Measurements from ENCODE around the gene SORCS1. TPM values are rescaled to one million over a fixed set of nuclear protein-coding genes. Genes with fewer than 3 reads are reported as not detected.

The SORCS1 gene
- polyA plus RNA-seq, 1 donor (not counting 4 experiments of a cell fraction or from before 2014, with no cell fraction given) = not detected

GRCh38 chr10:106864031-106864430, 300.5 kb downstream of the SORCS1 start:
- no peak for FAIRE-seq
- no peak overlapping the region for H3K9ac ChIP-seq (ENCODE audit: control insufficient read depth, extremely low read depth, insufficient read depth, low read length)
- no peak overlapping the region for H2AFZ ChIP-seq (ENCODE audit: control insufficient read depth, low read length)
- no peaks in the 10 kb centered on the region for H3K9me1 ChIP-seq (ENCODE audit: control insufficient read depth, extremely low read depth, insufficient read depth, low read length)
- no peak for DNase-seq (ENCODE audit: low read depth, low spot score)
- H3K79me2 ChIP-seq (ENCODE audit: control insufficient read depth, insufficient read depth, low read length) = no peaks in the 10 kb centered on the region
- no peaks in the 10 kb centered on the region for H3K27me3 ChIP-seq (ENCODE audit: control insufficient read depth, extremely low read depth, insufficient read depth, low read length)
- H3K9me3 ChIP-seq (ENCODE audit: control insufficient read depth, low read depth, low read length) = no peaks in the 10 kb centered on the region
- H3K4me1 ChIP-seq (ENCODE audit: control insufficient read depth, extremely low read depth, insufficient read depth, low read length) = no peaks in the 10 kb centered on the region
- H4K20me1 ChIP-seq (ENCODE audit: control insufficient read depth, extremely low read depth, insufficient read depth, low read length) = no peaks in the 10 kb centered on the region
- dilution Hi-C loops (cut with MboI; ENCODE audit: extremely low pct_ligation_motif_present, low sequenced_read_pairs) = no loop called here
- no peak overlapping the region for H3K27ac ChIP-seq (ENCODE audit: control insufficient read depth, insufficient read depth, low read length)
- TF ChIP-seq EZH2 (IDR thresholded peaks at IDR 0.05; ENCODE audit: low read length) = no peak
- TF ChIP-seq CTCF (optimal IDR thresholded peaks at IDR 0.05 in 1 of 3, IDR thresholded peaks at IDR 0.05 in 1 of 3, conservative IDR thresholded peaks at IDR 0.05 in 1 of 3; ENCODE audit: extremely low read depth in 1 of 3, insufficient read depth in 2 of 3, low read length in 3 of 3) = no peak
- H3K36me3 ChIP-seq (ENCODE audit: control insufficient read depth in 2 of 2, extremely low read depth in 1 of 2, insufficient read depth in 2 of 2, low read length in 2 of 2) = no peaks in the 10 kb centered on the region
- no peak overlapping the region for H3K4me3 ChIP-seq (ENCODE audit: control insufficient read depth in 2 of 3, extremely low read depth in 1 of 3, insufficient read depth in 2 of 3, low read depth in 1 of 3, low read length in 3 of 3)
- H3K4me2 ChIP-seq (ENCODE audit: control insufficient read depth, extremely low read depth, insufficient read depth, low read depth, low read length) = no peak overlapping the region

GRCh38 chr10:106863549-106863948, 301.0 kb downstream of the SORCS1 start:
- Histone ChIP-seq H3K27ac (ENCODE audit: control insufficient read depth, insufficient read depth, low read length) (no peak overlapping the region), H3K9ac (ENCODE audit: control insufficient read depth, extremely low read depth, insufficient read depth, low read length) (no peak overlapping the region), H3K4me2 (ENCODE audit: control insufficient read depth, extremely low read depth, insufficient read depth, low read depth, low read length) (no peak overlapping the region), H3K9me3 (ENCODE audit: control insufficient read depth, low read depth, low read length) (no peaks in the 10 kb centered on the region), H3K9me1 (ENCODE audit: control insufficient read depth, extremely low read depth, insufficient read depth, low read length) (no peaks in the 10 kb centered on the region), H3K4me1 (ENCODE audit: control insufficient read depth, extremely low read depth, insufficient read depth, low read length) (no peaks in the 10 kb centered on the region), H3K4me3 (ENCODE audit: control insufficient read depth in 2 of 3, extremely low read depth in 1 of 3, insufficient read depth in 2 of 3, low read depth in 1 of 3, low read length in 3 of 3) (no peak overlapping the region), H4K20me1 (ENCODE audit: control insufficient read depth, extremely low read depth, insufficient read depth, low read length) (no peaks in the 10 kb centered on the region), H3K36me3 (ENCODE audit: control insufficient read depth in 2 of 2, extremely low read depth in 1 of 2, insufficient read depth in 2 of 2, low read length in 2 of 2) (no peaks in the 10 kb centered on the region), H3K27me3 (ENCODE audit: control insufficient read depth, extremely low read depth, insufficient read depth, low read length) (no peaks in the 10 kb centered on the region), H2AFZ (ENCODE audit: control insufficient read depth, low read length) (no peak overlapping the region), H3K79me2 (ENCODE audit: control insufficient read depth, insufficient read depth, low read length) (no peaks in the 10 kb centered on the region)
- dilution Hi-C loops (cut with MboI; ENCODE audit: extremely low pct_ligation_motif_present, low sequenced_read_pairs) = no loop called here
- FAIRE-seq (no peak), DNase-seq (ENCODE audit: low read depth, low spot score) (no peak)
- TF ChIP-seq CTCF (optimal IDR thresholded peaks at IDR 0.05 in 1 of 3, IDR thresholded peaks at IDR 0.05 in 1 of 3, conservative IDR thresholded peaks at IDR 0.05 in 1 of 3; ENCODE audit: extremely low read depth in 1 of 3, insufficient read depth in 2 of 3, low read length in 3 of 3) = no peak
- no peak for TF ChIP-seq EZH2 (IDR thresholded peaks at IDR 0.05; ENCODE audit: low read length)

Measured in keratinocyte (primary cell).